HG02642 (cell line): ENCODE results near the gene RPS23.

Experiments used
- ATAC-seq: cut with Tn5 transposase; IDR thresholded peaks from one replicate; pipeline ENCODE4 v1.9.1; 2021; ENCODE audit warnings: mild to moderate bottlenecking; ENCODE audit not compliant: unreplicated experiment, poor library complexity

RPS23 gene

DNA sequence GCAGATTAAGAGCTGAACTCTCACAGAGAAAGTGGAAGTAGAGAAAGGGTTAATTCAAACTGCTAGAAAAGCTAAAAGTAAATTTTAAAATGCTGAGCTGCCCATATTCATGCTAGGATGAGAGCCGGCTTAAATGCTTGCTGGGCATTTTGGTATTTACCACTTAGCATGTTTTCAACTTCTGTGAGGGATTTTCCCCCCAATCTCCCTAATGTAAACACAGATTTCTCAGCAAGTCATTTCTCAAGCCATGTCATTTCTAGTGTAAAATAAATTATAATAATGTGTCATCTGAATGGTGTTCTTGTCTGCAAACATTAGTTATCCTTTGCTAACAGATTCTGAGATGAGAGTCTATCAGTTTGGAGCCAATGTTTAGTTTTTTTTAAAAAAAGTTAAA, 22.3 kb downstream of the RPS23 start:
- ATAC-seq, result no peak

DNA sequence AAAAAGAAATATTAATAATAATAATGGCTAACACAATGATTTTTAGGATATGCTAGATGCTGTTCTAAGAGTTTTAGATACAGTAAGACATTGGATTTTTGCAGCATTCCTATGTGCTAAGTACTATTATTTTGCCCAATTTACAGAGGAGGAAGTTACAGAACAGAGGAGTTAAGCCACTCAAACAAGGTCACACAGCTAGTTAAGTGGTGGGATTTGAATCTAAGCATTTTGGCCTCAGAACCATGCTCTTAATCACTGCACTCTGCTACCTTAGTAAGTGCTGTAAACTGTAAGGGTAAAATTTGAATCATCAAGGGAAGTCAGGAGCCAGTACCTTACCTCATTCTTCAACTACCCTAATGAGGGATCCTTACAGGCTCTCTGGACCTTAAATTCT, 25.4 kb downstream of the RPS23 start:
- ATAC-seq, result no peak

DNA sequence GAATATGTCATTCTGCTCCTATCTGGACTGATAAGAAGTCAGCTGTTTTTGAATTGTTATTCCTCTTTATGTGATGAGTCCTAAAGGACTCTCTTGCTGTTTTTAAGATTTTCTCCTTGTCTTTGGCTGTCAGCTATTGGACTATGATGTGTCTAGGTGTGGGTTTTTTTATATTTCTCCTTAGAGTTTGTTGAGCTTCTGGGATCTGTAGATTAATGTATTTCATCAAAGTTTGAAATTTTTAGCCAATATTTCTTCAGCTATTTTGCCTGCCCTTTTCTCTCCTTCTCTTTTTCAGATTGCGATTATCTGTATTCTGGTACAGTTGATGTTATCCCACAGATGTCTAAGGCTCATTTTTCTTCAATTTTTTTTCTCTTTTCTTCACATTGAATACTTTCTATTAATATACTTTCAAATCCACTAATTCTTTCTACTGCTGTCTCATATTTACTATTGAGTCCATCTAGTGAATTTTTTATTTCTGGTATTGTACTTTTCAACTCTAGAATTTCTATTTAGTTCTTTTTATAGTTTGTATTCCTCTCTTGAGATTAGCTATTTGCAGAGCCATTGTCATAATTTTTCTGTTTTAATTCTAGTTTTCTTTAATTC, 31.1 kb downstream of the RPS23 start:
- no peak for ATAC-seq

DNA sequence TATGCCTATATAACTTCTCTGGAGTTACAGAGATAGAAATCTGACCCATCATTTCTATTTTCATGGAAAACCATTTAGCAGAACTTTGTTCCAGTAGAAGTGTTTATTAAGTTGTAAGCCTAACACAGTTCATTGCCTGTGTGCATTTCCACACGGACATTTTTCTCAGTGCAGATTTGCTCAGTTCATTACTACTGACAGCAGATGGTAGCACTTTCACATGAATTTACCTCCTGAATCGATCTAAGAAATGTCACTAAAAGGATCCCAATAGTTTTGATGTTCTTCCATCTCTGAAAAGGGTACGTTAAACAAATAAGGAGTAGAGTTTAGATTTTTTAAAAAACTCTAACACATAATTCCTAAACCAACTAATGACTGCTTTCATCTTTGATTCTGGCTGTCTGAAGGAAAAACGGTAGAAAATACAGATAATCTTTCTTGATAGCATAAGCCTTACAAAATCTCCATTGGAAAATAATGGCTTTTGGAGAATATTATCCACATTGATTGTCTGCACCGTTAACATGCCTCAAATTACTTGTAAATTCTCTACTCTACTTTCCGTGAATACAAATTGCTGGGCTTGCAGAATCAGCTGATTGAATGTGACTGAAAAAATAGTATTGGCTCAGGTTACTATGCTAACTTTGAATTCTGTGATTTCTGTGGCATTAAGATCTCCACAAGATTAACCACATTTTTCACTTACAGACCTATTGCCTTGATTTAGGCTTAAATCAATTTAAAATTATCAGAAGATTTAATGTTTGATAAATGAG, 33.1 kb downstream of the RPS23 start:
- no peak for ATAC-seq

DNA sequence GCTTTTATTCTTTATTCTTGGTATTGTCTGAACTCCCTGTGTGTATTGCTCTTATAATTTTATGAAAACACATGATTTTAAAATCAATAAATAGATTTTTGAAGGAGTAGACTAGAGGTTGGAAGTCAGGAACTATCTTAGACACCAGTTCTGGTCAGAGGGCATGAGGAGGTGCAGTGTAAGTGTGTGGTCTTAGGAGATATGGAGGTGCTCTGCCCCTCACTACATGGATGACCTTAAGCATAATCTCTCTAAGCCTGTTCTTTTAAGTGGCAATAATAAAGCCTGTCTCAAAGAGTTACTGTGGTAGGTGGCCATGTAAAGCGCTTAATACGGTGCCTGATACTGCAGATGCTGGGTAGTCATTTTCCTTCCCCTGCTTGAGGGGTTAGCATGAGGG, 34.0 kb downstream of the RPS23 start:
- ATAC-seq, result no peak

DNA sequence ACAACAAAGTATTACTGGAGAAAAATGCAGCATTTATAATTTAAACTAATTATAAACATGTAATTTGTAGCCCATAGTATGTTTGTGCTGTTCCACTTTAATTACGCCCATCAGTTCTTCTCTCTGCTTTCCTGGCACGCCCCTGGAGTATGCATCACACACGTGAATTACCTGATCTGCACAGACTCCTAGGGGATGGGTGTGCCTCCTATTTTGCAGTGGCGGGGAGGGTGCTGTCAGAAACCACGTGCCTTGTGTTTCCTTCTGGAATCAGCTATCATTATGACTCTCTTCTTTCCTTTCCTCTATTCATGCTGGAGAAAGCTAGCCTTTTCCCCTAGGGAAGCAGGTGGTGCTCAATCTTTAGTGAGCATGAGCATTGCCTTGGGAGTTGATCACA, 43.3 kb downstream of the RPS23 start:
- ATAC-seq, result no peak

DNA sequence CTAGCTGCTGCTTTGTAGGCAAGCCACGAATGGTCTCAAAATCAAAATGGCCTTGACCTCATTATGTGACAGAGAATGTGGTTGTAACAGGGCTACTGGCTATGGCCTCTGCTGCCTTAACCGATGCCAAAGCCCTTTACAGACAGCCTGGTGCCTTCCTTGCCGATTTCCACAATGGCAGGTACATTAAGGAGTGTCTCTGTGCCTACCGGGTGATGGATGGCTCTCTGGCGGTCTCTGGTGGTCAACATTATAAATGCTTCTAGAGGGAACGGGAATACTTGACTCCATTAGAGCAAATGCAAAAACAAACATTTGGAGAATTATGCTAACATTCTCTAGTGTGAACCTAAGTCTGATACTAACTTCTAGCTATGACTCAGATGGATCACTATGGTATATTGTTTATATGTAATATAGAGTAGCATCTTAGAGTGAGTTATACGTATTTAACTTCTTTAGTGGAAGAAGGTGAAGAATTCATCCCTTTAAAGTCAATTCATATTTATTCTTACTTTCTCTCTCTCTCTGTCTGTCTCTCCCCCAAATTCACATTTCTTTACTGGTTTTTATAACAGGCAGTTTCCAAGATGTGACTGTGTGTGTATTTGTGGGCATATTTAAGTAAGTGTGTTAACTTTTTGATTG, 52.5 kb downstream of the RPS23 start:
- ATAC-seq, result peak; percentile 95
